Testis (tissue), 2 donors: ENCODE data around the gene PRKN.

Experiments used
- CTCF ChIP-seq, 3 experiments: fragments of 450-650 bp in 2 of 3; fragments of 200-600 bp in 1 of 3; sonication (generic) in 1 of 3; IDR thresholded peaks; one replicate each; pipeline ENCODE4 v1.5.1; 2016 to 2019; ENCODE audit warnings: antibody characterized with exemption in 3 of 3, mild to moderate bottlenecking in 2 of 3, moderate library complexity in 1 of 3
- POLR2A ChIP-seq: fragments of 450-650 bp; IDR thresholded peaks from one replicate; pipeline ENCODE4 v1.6.1; 2017; ENCODE audit warnings: antibody characterized with exemption, mild to moderate bottlenecking, moderate library complexity

GRCh38 chr6:162688751-162689345, 38.7 kb downstream of the PRKN start:
- TF ChIP-seq CTCF (IDR thresholded peaks at IDR 0.05) = no peak
- no peak for TF ChIP-seq POLR2A
